Activated CD4-positive, alpha-beta T cell treated with anti-CD3 and anti-CD28 coated beads, Interleukin-2, amount 10 ng/mL, durations not matched to agents 24 days and 14 days (primary cell): ENCODE measurements around the gene IGFL1. TPM values are rescaled to one million over a fixed set of nuclear protein-coding genes. Genes with fewer than 3 reads are reported as not detected.
"Not testable (repeated sequence)": the region's sequence is repeated elsewhere in the genome, so short reads cannot be mapped to it uniquely, and the experiment has no call there.

Experiments
- DNase-seq: peaks from one replicate; pipeline ENCODE4 v3.0.0; 2022
- H3K27ac Mint-ChIP-seq: one replicate; pipeline ENCODE4 v1.8.0; 2022; ENCODE audit warnings: mild to moderate bottlenecking, mixed read lengths
- H3K27me3 Mint-ChIP-seq: one replicate; pipeline ENCODE4 v1.8.0; 2022; ENCODE audit warnings: mixed read lengths
- H3K36me3 Mint-ChIP-seq: one replicate; pipeline ENCODE4 v1.8.0; 2022; ENCODE audit warnings: low read depth, mild to moderate bottlenecking, mixed read lengths
- H3K4me1 Mint-ChIP-seq: one replicate; pipeline ENCODE4 v1.8.0; 2021; ENCODE audit warnings: mixed read lengths
- H3K4me3 Mint-ChIP-seq: one replicate; pipeline ENCODE4 v1.8.0; 2022; ENCODE audit warnings: mild to moderate bottlenecking, moderate library complexity, mixed read lengths
- H3K9me3 Mint-ChIP-seq: one replicate; pipeline ENCODE4 v1.8.0; 2021; ENCODE audit warnings: mixed read lengths
- intact Hi-C: fragments of 100-400 bp; cut with micrococcal nuclease; formaldehyde crosslinking; loops from one replicate; pipeline ENCODE4 v1.15.1; 2023
- total RNA-seq: library from RNA; stranded (reverse); gene quantifications from 2 replicates; pipeline ENCODE4 v1.2.3, GENCODE V29; 2022

Gene IGFL1
- total RNA-seq, 1 donor from 2014 or later: not detected

DNA sequence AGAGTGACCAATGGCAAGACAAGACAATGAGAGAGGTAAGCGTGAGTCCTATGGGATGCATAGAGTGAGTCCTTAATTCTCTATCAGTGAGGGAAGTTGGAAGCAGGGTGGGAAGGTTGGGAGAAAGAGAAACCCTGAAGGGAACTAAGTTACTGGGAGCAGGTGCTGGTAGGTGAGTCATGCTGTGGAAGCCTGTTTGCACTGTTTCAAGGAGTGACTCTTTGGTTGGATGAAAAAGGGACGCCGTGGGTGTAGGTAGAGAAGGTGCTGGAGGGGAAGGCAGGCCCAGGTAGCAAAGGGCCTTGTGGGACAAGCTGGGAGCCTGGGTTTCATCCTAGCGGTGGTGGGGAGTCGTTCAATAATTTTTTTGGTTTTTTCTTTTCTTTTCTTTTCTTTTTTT is 21.9 kb downstream of the IGFL1 start:
- H3K9me3 Mint-ChIP-seq: no peaks in the 10 kb centered on the region
- H3K27ac Mint-ChIP-seq: no peak overlapping the region
- H3K27me3 Mint-ChIP-seq: peaks cover 52% of the 10 kb centered on the region
- no peaks in the 10 kb centered on the region for H3K4me1 Mint-ChIP-seq
- DNase-seq: no peak
- H3K4me3 Mint-ChIP-seq: no peak overlapping the region
- H3K36me3 Mint-ChIP-seq: no peaks in the 10 kb centered on the region
- intact Hi-C loops: no loop called here

DNA sequence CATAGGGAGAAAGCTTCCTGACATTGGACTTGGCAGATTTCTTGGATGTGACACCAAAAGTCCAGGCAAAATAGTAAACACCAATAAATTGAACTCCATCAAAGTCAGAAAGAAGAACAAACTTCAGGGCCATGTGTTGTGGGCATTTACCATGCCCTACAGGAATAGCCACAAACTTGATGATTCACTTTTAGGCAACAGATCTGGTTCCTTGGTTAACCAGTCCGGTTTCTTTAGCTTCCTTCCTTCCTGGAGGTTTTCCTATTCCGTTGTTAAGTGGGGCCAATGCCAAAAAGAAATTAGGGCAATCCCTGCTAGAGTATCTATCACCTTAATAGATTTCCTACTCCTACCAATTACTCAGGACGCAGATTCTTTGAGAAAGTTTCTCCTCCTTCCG is 25.2 kb downstream of the IGFL1 start:
- DNase-seq: no peak
- Mint-ChIP-seq H3K9me3 (no peaks in the 10 kb centered on the region), H3K4me3 (no peak overlapping the region), H3K36me3 (no peaks in the 10 kb centered on the region), H3K27ac (no peak overlapping the region), H3K4me1 (no peaks in the 10 kb centered on the region), H3K27me3 (peaks cover 49% of the 10 kb centered on the region)
- intact Hi-C loops: no loop called here

DNA sequence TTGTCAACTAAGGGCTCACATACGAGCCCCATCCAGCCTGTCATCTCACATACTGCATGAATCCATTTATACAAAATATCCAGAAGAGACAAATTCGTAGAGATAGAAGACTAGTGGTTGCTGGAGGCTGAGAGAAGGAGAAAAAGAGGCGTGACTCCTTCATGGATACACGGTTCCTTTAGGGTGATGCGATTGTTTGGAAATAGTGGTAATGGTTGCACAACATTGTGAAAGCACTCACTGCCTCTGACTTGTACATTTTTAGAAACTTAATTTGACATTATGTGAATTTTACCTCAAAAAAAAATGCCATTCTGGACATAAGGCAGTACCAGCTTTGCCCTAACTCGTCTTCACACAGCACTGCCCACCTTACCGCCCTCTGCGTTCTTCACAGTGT is 27.3 kb downstream of the IGFL1 start:
- DNase-seq: no peak
- Mint-ChIP-seq H3K9me3 (no peaks in the 10 kb centered on the region), H3K4me1 (no peaks in the 10 kb centered on the region), H3K4me3 (no peak overlapping the region), H3K27me3 (peaks cover 47% of the 10 kb centered on the region), H3K27ac (no peak overlapping the region), H3K36me3 (no peaks in the 10 kb centered on the region)
- intact Hi-C loops: no loop called here

DNA sequence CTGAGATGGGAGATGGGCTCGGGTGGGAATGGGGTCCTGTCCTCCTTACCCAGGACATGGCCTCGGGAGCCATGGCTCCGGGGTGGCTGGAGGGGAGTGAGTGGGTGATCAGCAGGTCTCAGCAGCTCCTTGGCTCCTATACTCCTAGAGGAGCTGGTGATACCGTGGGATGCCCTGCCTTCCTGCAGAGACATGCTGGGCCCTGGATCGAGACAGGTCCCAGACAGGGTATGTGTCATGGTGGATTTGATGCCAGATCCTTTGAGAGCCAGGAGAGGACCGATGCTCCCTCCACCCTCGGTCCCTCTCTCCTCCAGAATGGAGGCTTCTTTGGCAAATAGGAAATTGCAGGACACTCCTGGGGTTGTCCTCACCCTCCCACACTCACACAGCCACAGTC is 32.0 kb downstream of the IGFL1 start:
- intact Hi-C loops, H3K9me3 Mint-ChIP-seq, DNase-seq, H3K4me3 Mint-ChIP-seq, H3K36me3 Mint-ChIP-seq, H3K4me1 Mint-ChIP-seq, H3K27ac Mint-ChIP-seq: not testable (repeated sequence)
- peaks cover 55% of the 10 kb centered on the region for H3K27me3 Mint-ChIP-seq

DNA sequence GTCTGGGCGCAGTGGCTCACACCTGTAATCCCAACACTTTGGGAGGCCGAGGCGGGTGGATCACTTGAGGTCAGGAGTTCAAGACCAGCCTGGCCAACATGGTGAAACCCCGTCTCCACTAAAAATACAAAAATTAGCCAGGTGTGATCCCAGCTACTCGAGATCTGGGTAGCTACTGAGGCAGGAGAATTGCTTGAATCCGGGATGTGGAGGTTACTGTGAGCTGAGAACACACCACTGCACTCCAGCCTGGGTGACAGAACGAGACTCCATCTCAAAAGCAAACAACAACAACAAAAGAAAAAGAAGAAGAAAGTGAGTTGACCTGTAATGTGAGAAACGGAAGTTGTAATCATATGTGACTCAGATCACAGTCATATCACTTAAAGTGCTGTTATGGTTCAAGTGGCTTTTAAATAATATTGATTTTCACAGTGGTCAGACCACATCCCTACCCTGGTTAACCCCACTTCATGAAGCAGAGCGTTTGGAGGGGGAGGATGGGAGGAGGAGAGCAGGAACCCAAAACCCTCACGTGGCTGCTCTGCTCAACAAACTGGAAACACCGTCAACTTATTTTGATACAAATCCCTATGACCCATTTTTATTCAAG is 33.2 kb downstream of the IGFL1 start:
- intact Hi-C loops, H3K36me3 Mint-ChIP-seq, H3K9me3 Mint-ChIP-seq, H3K4me1 Mint-ChIP-seq, H3K4me3 Mint-ChIP-seq: not testable (repeated sequence)
- peak; percentile 87 for DNase-seq
- peaks cover 56% of the 10 kb centered on the region for H3K27me3 Mint-ChIP-seq
- peak overlapping the region; percentile 72 for H3K27ac Mint-ChIP-seq

DNA sequence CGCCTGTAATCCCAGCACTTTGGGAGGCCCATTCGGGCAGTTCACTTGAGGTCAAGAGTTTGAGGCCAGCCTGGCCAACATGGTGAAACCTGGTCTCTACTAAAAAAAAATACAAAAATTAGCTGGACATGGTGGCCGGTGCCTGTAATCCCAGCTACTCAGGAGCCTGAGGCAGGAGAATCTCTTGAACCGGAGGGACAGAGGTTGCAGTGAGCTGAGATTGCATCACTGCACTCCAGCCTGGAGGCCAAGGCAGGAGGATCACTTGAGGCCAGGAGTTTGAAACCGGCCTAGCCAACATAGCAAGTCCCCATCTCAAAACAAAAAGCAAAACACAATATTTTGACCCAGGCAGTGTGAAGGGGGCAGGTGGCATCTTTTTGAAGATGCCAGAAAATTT is 35.3 kb downstream of the IGFL1 start:
- H3K9me3 Mint-ChIP-seq, H3K36me3 Mint-ChIP-seq, H3K4me3 Mint-ChIP-seq, DNase-seq, H3K27ac Mint-ChIP-seq: not testable (repeated sequence)
- intact Hi-C loops: loop anchor here (1.0 to 2.0 kb wide), 3 partner anchors 76 to 236 kb away; no protein-coding TSS in a partner anchor
- H3K4me1 Mint-ChIP-seq: peaks cover 10% of the 10 kb centered on the region
- peaks cover 56% of the 10 kb centered on the region for H3K27me3 Mint-ChIP-seq

DNA sequence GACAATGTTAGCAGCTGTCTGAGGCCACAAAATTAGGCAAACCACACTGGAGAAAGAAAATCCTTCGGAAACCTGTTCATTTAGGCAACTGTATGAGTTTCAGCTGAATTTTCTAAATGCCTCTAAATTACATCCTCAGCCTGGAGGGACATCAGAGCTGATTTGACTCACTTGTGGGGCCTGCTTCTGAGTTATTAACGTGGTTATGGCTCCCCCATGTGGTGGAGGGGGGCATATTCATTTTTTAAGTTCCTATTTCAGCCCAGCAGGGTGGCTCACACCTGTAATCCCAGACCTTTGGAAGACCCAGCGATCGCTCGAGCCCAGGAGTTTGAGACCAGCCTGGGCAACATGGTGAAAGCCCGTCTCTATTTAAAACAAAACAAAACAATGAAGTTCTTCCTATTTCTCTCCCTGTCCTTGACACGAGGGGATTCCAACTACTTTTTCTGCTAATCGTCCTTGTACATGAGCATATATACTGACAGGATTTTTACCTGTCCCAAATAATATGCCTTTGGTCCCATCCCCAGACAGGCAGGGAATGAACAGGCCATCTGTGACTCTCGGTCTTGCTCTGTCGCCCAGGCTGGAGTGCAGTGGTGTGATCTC is 35.8 kb downstream of the IGFL1 start:
- peak; percentile 91 for DNase-seq
- Mint-ChIP-seq H3K9me3 (no peaks in the 10 kb centered on the region), H3K4me1 (peaks cover 10% of the 10 kb centered on the region), H3K4me3 (no peak overlapping the region), H3K27ac (no peak overlapping the region), H3K36me3 (no peaks in the 10 kb centered on the region), H3K27me3 (peaks cover 57% of the 10 kb centered on the region)
- intact Hi-C loops: loop anchor here (1.0 to 2.0 kb wide), 2 partner anchors 77 to 236 kb away; no protein-coding TSS in a partner anchor

DNA sequence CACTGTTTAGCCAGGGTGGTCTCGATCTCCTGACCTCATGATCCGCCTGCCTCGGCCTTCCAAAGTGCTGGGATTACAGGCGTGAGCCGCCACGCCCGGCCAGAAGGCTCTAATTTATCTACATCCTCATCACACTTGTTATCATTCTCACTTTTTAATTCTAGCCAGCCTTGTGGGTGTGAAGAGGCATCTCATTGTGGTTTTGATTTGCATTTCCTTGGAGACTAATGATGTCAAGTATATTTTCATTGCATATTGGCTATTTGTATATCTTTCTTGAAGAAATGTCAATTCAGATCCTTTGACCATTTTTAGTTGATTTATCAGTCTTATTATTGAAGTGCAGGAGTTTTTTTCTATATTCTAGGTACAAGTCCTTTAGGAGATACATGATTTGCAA is 39.6 kb downstream of the IGFL1 start:
- Mint-ChIP-seq H3K4me3 (no peak overlapping the region), H3K9me3 (no peaks in the 10 kb centered on the region), H3K27me3 (peaks cover 61% of the 10 kb centered on the region), H3K27ac (no peak overlapping the region), H3K36me3 (no peaks in the 10 kb centered on the region), H3K4me1 (peaks cover 7% of the 10 kb centered on the region)
- no peak for DNase-seq
- intact Hi-C loops: no loop called here

DNA sequence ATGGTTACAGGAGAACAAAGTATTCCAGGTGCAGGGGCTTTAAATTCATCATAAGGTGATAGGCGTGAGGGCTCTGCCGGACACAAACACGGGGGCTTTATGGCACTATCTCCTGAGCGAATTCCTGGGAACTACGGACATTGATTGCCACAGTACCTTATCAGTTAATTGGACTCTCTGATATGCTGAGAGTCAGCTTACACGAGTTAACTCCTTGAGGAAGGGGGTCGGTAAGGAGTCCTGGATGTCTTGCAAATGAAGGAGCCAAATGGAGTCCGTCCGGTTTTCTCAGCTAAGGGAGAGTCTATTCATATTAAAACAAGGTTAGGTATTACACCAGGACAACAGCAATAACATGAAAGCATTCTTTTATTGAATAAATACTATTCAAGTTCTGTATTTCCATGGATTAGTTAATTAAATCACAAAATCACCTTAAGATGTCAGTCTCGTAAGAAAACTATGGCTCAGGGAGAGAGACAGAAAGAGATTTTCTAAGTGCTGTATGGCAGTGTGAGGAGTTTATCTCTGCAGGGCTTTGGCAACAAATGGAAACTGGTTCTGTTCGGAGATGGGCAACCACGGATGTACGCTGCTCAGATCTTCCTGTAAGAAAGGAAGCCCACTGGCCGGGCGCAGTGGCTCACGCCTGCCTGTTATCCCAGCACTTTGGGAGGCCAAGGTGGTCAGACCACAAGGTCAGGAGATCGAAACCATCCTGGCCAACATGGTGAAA is 41.1 kb downstream of the IGFL1 start:
- H3K4me3 Mint-ChIP-seq: no peak overlapping the region
- H3K4me1 Mint-ChIP-seq: peaks cover 7% of the 10 kb centered on the region
- no peaks in the 10 kb centered on the region for H3K36me3 Mint-ChIP-seq
- intact Hi-C loops: no loop called here
- no peak overlapping the region for H3K27ac Mint-ChIP-seq
- no peaks in the 10 kb centered on the region for H3K9me3 Mint-ChIP-seq
- DNase-seq: no peak
- peaks cover 54% of the 10 kb centered on the region for H3K27me3 Mint-ChIP-seq

DNA sequence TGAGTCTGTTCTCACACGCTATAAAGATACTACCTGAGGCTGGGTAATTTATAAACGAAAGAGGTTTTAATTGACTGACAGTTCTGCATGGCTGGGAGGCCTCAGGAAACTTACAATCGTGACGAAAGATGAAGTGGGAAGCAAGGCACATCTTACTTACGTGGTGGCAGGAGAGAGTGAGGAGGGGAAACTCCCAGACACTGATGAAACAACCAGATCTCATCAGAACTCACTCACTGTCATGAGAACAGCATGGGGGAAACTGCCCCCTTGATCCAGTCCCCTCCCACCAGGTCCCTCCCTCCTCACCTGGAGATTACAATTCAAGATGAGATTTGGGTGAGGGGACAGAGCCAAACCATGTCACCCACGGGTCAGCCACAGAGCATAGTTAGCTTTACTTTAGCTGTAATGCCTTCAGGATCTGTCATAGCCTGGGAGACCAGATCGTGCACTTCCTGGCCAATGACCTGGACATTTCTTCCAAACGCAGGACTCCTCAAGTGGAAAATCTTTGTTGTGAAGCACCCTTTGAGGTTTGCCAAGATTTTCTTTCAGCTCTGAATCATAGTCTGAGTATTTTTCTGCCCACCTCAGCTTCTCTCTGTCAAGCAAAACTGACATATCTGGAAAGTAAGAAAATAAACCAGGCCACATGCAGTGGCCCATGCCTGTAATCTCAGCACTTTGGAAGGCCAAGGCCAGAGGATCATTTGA is 42.1 kb downstream of the IGFL1 start:
- Mint-ChIP-seq H3K9me3 (no peaks in the 10 kb centered on the region), H3K36me3 (no peaks in the 10 kb centered on the region), H3K27me3 (peaks cover 50% of the 10 kb centered on the region), H3K4me3 (no peak overlapping the region), H3K4me1 (peaks cover 7% of the 10 kb centered on the region), H3K27ac (no peak overlapping the region)
- DNase-seq: no peak
- intact Hi-C loops: no loop called here

DNA sequence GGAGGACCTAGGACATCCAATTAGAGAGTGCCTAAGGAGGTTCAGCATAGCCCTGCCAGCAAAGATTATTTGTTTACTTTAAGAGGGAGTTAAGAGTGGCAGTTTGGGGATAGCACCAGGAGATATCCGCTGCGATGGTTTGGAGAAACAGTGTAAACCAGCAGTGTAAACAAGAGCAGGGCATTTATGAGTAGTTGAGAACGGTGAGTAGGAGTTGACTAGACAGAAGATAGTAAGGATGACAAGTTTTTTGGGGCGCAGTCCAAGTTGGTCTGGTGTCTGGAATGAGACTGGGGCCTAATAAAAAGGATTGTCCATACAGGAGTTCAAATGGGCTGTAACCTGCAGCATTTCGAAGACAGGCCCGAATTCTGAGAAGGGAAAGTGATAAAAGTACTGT is 44.4 kb downstream of the IGFL1 start:
- intact Hi-C loops, H3K4me3 Mint-ChIP-seq, H3K9me3 Mint-ChIP-seq, H3K36me3 Mint-ChIP-seq, H3K27ac Mint-ChIP-seq, DNase-seq, H3K4me1 Mint-ChIP-seq: not testable (repeated sequence)
- H3K27me3 Mint-ChIP-seq: peaks cover 49% of the 10 kb centered on the region

DNA sequence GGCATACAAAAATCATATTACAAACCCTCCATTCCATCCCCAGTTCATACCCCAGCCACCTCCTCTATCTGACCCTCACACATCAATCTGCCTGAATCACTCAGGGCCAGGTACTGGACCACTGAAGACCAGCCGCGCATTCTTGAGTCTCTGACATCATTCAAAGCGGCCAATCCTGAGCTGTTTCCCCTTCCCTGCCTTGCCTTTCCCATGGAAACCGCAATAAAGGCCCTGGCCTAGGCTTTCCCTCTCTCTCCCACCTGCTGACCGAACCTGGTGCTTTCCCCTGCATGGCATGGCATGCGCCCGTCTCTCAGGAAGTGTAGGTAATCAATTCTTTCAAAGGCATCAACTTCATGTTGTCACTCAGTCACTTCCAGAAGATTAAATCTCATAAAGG is 49.6 kb downstream of the IGFL1 start:
- Mint-ChIP-seq H3K4me1 (no peaks in the 10 kb centered on the region), H3K4me3 (no peak overlapping the region)
- intact Hi-C loops: no loop called here

More for the DNA sequence above, 49.6 kb downstream of the IGFL1 start:
- H3K36me3 Mint-ChIP-seq: no peaks in the 10 kb centered on the region
- peaks cover 24% of the 10 kb centered on the region for H3K27me3 Mint-ChIP-seq
- no peak for DNase-seq
- H3K9me3 Mint-ChIP-seq: no peaks in the 10 kb centered on the region
- H3K27ac Mint-ChIP-seq: no peak overlapping the region
